Stimulated activated naive CD8-positive, alpha-beta T cell treated with anti-CD3 and anti-CD28 coated beads, Interleukin-15, amount 100 ng/mL, for 72 hours (primary cell): ENCODE results near the gene PDF.

Source experiments
- ATAC-seq: fragments of 150-1000 bp; cut with Tn5 transposase; 2 replicates; pipeline ENCODE4 v1.10.0; 2021; ENCODE audit warnings: mild to moderate bottlenecking, moderate library complexity
- DNase-seq, 2 donors: peaks; one replicate each; pipeline ENCODE4 v3.0.0; 2021 to 2022
- H3K27ac Mint-ChIP-seq, 2 donors: one replicate each; pipeline ENCODE4 v1.8.0; 2022; ENCODE audit warnings: mild to moderate bottlenecking in 2 of 2, mixed read lengths in 2 of 2, moderate library complexity in 2 of 2
- H3K27me3 Mint-ChIP-seq: one replicate; pipeline ENCODE4 v1.8.0; 2022; ENCODE audit warnings: mixed read lengths
- H3K4me1 Mint-ChIP-seq: one replicate; pipeline ENCODE4 v1.8.0; 2022; ENCODE audit warnings: mild to moderate bottlenecking, mixed read lengths
- H3K4me3 Mint-ChIP-seq, 2 donors: one replicate each; pipeline ENCODE4 v1.8.0; 2022; ENCODE audit warnings: mild to moderate bottlenecking in 2 of 2, mixed read lengths in 2 of 2, moderate library complexity in 1 of 2
- H3K9me3 Mint-ChIP-seq, 2 donors: one replicate each; pipeline ENCODE4 v1.8.0; 2022; ENCODE audit warnings: mixed read lengths in 2 of 2

PDF gene

GRCh38 chr16:69349536-69349935 lies 19.1 kb upstream of the PDF start:
- ATAC-seq = no peak
- no peak overlapping the region for H3K27ac Mint-ChIP-seq

GRCh38 chr16:69348222-69348621 lies 17.8 kb upstream of the PDF start:
- ATAC-seq (no peak), DNase-seq (no peak)
- Mint-ChIP-seq H3K4me1 (peaks cover 6% of the 10 kb centered on the region), H3K4me3 (no peak overlapping the region), H3K9me3 (no peaks in the 10 kb centered on the region), H3K27ac (no peak overlapping the region), H3K27me3 (no peaks in the 10 kb centered on the region)

More at GRCh38 chr16:69349536-69349935, 19.1 kb upstream of the PDF start:
- Mint-ChIP-seq H3K4me1 (peaks cover 6% of the 10 kb centered on the region), H3K27me3 (no peaks in the 10 kb centered on the region), H3K9me3 (no peaks in the 10 kb centered on the region), H3K4me3 (no peak overlapping the region)
- DNase-seq = no peak

GRCh38 chr16:69346683-69347082 lies 16.3 kb upstream of the PDF start:
- Mint-ChIP-seq H3K4me3 (no peak overlapping the region), H3K9me3 (no peaks in the 10 kb centered on the region), H3K27ac (no peak overlapping the region), H3K4me1 (peaks cover 14% of the 10 kb centered on the region), H3K27me3 (no peaks in the 10 kb centered on the region)
- ATAC-seq = no peak
- DNase-seq = no peak

- DNase-seq (no peak), ATAC-seq (no peak)
- Mint-ChIP-seq H3K27ac (no peak overlapping the region), H3K4me3 (no peak overlapping the region), H3K27me3 (no peaks in the 10 kb centered on the region), H3K4me1 (peaks cover 22% of the 10 kb centered on the region), H3K9me3 (no peaks in the 10 kb centered on the region)
These were observed 15.5 kb upstream of the PDF start for GRCh38 chr16:69345923-69346322.

GRCh38 chr16:69344171-69344570 lies 13.8 kb upstream of the PDF start:
- DNase-seq = no peak
- no peak overlapping the region for H3K4me3 Mint-ChIP-seq
- peak overlapping the region in 1 of 2 donors; percentile 57 for H3K27ac Mint-ChIP-seq
- H3K4me1 Mint-ChIP-seq = peaks cover 31% of the 10 kb centered on the region
- H3K27me3 Mint-ChIP-seq = no peaks in the 10 kb centered on the region
- no peak for ATAC-seq
- H3K9me3 Mint-ChIP-seq = no peaks in the 10 kb centered on the region

- DNase-seq = no peak
- Mint-ChIP-seq H3K4me3 (peak overlapping the region; percentile 93 to 100), H3K27me3 (no peaks in the 10 kb centered on the region), H3K4me1 (peaks cover 63% of the 10 kb centered on the region), H3K9me3 (no peaks in the 10 kb centered on the region), H3K27ac (peak overlapping the region; percentile 97 to 99)
- no peak for ATAC-seq
These were observed 9.8 kb upstream of the PDF start for GRCh38 chr16:69340095-69340644.

GRCh38 chr16:69339289-69340094 lies 9.1 kb upstream of the PDF start, which contains the start of the genes COG8 and NIP7:
Gene COG8, minus strand, starts transcription at chr16:69339564. Its CDS starts 12 bp downstream, at chr16:69339552.
Gene NIP7, plus strand, starts transcription at chr16:69339772. Its CDS starts 58 bp downstream, at chr16:69339830.
- DNase-seq (peak; percentile 94), ATAC-seq (peak; percentile 95)
- H3K27me3 Mint-ChIP-seq = no peaks in the 10 kb centered on the region
- H3K4me3 Mint-ChIP-seq = peak within 1 kb of the TSS; percentile 93 to 100
- H3K27ac Mint-ChIP-seq = peak within 1 kb of the TSS; percentile 97 to 99
- H3K4me1 Mint-ChIP-seq = peaks cover 64% of the 10 kb centered on the region
- H3K9me3 Mint-ChIP-seq = no peaks in the 10 kb centered on the region

GRCh38 chr16:69338557-69339288 lies 8.3 kb upstream of the PDF start:
- no peaks in the 10 kb centered on the region for H3K27me3 Mint-ChIP-seq
- peak overlapping the region; percentile 93 to 100 for H3K4me3 Mint-ChIP-seq
- H3K9me3 Mint-ChIP-seq = no peaks in the 10 kb centered on the region
- no peak for DNase-seq
- H3K4me1 Mint-ChIP-seq = peaks cover 71% of the 10 kb centered on the region
- H3K27ac Mint-ChIP-seq = peak overlapping the region; percentile 86 to 99
- no peak for ATAC-seq

GRCh38 chr16:69334696-69335095 lies 4.3 kb upstream of the PDF start:
- Mint-ChIP-seq H3K27me3 (no peaks in the 10 kb centered on the region), H3K9me3 (no peaks in the 10 kb centered on the region), H3K4me3 (no peak overlapping the region), H3K4me1 (peaks cover 69% of the 10 kb centered on the region), H3K27ac (no peak overlapping the region)
- ATAC-seq (no peak), DNase-seq (no peak)

GRCh38 chr16:69329369-69330285 lies 761 bp downstream of the PDF start:
- ATAC-seq (peak; percentile 69), DNase-seq (peak; percentile 19 to 65)
- Mint-ChIP-seq H3K9me3 (no peaks in the 10 kb centered on the region), H3K4me1 (peaks cover 77% of the 10 kb centered on the region), H3K27me3 (no peaks in the 10 kb centered on the region), H3K4me3 (peak overlapping the region; percentile 87 to 94), H3K27ac (peak overlapping the region; percentile 65 to 86)

- no peak for DNase-seq
- H3K27me3 Mint-ChIP-seq = no peaks in the 10 kb centered on the region
- peak overlapping the region; percentile 46 to 63 for H3K27ac Mint-ChIP-seq
- H3K4me3 Mint-ChIP-seq = peak overlapping the region; percentile 87 to 94
- ATAC-seq = no peak
- H3K4me1 Mint-ChIP-seq = peaks cover 77% of the 10 kb centered on the region
- H3K9me3 Mint-ChIP-seq = no peaks in the 10 kb centered on the region
These were observed 1.5 kb downstream of the PDF start for GRCh38 chr16:69328854-69329316.

- H3K27me3 Mint-ChIP-seq = no peaks in the 10 kb centered on the region
- peak overlapping the region; percentile 87 to 94 for H3K4me3 Mint-ChIP-seq
- peaks cover 85% of the 10 kb centered on the region for H3K4me1 Mint-ChIP-seq
- no peaks in the 10 kb centered on the region for H3K9me3 Mint-ChIP-seq
- H3K27ac Mint-ChIP-seq = peak overlapping the region in 1 of 2 donors; percentile 52
- DNase-seq = no peak
- ATAC-seq = no peak
These were observed 2.6 kb downstream of the PDF start for GRCh38 chr16:69327585-69328310.

GRCh38 chr16:69326172-69326873 lies 4.1 kb downstream of the PDF start:
- Mint-ChIP-seq H3K4me1 (peaks cover 82% of the 10 kb centered on the region), H3K9me3 (no peaks in the 10 kb centered on the region), H3K27ac (peak overlapping the region; percentile 74 to 93), H3K4me3 (peak overlapping the region; percentile 54 to 64), H3K27me3 (no peaks in the 10 kb centered on the region)
- ATAC-seq = no peak
- no peak for DNase-seq

GRCh38 chr16:69325784-69326171 lies 4.6 kb downstream of the PDF start:
- DNase-seq (no peak), ATAC-seq (no peak)
- Mint-ChIP-seq H3K27me3 (no peaks in the 10 kb centered on the region), H3K9me3 (no peaks in the 10 kb centered on the region), H3K4me3 (peak overlapping the region; percentile 54 to 64), H3K4me1 (peaks cover 78% of the 10 kb centered on the region), H3K27ac (peak overlapping the region; percentile 74 to 93)
